Measurements from ENCODE around the gene CCDC74A.
"Not testable (repeated sequence)": the region's sequence is repeated elsewhere in the genome, so short reads cannot be mapped to it uniquely, and the experiment has no call there.

The CCDC74A gene

DNA sequence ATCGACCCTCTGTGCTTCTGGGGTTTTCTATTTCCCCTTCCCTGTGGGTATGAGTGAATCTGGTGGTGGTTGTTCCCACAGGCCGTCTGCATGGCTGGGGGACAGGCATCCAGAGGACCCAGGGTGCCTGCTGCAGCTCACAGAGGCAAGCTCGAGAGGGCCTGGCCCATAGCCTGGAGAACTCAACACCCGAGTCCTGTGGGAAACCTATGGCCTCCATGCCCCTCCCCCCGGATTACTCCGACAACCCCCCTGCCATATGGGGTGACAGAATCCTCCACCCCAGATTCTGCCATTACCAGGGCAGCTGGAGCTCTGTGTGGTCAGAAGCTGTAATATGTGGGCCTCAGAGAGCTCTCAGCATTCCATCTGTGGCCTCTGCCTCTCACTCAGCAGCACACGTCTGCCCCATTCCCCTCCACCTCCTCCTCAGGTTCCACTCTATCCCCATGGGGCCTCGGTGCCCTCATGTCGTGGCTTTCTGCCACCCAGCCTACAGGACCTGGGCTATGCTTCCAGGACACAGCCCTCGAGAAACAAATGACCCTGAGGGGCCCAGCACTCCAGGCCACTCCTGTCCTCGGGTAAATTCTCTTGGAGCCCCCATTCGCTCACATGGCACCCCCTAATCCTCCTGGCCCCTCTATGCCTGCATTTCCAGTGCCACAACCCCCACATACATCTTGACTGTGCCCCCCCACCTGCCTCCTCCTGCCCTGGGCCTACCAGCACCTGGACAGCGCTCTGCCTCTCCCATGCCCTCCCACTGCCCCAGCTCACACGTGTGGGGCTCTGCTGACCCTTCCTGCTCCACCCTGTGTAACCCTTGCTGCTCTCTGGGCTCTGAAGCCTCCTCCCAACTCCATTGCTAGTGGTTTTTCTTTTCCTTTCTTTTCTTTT, 39.1 kb upstream of the CCDC74A start:
- TF ChIP-seq, protein P1, sequence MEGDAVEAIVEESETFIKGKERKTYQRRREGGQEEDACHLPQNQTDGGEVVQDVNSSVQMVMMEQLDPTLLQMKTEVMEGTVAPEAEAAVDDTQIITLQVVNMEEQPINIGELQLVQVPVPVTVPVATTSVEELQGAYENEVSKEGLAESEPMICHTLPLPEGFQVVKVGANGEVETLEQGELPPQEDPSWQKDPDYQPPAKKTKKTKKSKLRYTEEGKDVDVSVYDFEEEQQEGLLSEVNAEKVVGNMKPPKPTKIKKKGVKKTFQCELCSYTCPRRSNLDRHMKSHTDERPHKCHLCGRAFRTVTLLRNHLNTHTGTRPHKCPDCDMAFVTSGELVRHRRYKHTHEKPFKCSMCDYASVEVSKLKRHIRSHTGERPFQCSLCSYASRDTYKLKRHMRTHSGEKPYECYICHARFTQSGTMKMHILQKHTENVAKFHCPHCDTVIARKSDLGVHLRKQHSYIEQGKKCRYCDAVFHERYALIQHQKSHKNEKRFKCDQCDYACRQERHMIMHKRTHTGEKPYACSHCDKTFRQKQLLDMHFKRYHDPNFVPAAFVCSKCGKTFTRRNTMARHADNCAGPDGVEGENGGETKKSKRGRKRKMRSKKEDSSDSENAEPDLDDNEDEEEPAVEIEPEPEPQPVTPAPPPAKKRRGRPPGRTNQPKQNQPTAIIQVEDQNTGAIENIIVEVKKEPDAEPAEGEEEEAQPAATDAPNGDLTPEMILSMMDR (IDR thresholded peaks at IDR 0.05): no peak
- no peak overlapping the region for H3K4me3 ChIP-seq
- no peak overlapping the region for H3K27ac ChIP-seq
- H3K27me3 ChIP-seq: no peaks in the 10 kb centered on the region
- intact Hi-C loops (cut with DNase I; ENCODE audit: low total_unique reads): loop anchor here (2.0 kb wide), 1 partner anchor 1304 kb away; no protein-coding TSS in a partner anchor
- no peaks in the 10 kb centered on the region for H3K9me3 ChIP-seq
- peaks cover 0 to 9% (median 7%) of the 10 kb centered on the region in 4 donors for H3K4me1 ChIP-seq
- DNase-seq: no peak
- peaks cover 0 to 11% (median 0%) of the 10 kb centered on the region in 3 donors for H3K36me3 ChIP-seq

DNA sequence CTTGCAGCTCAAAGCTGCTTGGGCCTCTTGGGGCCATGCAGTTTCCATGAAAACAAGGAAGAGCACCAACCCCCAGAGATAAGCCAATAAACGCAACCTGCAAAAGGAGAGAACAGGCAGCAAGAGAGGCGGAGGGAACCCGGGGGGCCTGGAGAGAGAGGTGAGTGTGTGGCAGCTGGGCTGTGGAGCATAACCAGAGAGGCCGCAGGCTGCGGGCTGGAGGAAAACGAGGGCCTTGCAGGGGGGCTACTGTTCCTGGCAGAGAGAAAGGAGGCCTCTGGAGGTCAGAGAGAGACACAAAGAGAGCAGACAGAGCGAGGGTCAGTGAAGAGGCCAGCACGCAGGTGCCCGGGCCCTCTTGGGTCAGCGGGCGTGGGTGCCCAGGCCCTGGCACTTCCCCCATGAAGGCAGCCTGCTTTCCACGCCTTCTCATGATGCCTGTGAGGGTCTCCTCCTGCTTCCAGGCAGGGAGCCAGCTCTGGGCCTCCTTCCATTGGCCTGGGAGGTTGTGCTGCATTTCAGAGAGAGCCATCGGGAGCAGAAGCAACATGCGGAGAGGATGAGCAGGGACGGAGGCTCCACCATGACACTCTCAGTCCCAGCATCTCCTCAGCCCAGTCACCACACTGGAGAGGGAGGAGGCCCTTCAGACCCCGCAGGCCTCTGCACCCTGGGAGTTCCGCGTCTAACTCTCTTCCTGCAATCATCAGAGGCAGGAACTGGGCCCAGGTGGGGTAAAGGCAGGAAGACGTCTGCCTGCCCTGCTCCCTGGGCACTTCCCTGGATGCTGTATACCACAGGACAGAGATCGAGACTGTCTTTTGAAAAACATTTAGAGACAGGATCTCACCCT, 36.8 kb upstream of the CCDC74A start:
- H3K36me3 ChIP-seq; H3K9me3 ChIP-seq; DNase-seq; intact Hi-C loops (cut with DNase I; ENCODE audit: low total_unique reads); H3K27ac ChIP-seq; H3K27me3 ChIP-seq: not testable (repeated sequence)
- peak overlapping the region; percentile 67 to 94 for H3K4me3 ChIP-seq
- peaks cover 0 to 29% (median 17%) of the 10 kb centered on the region in 4 donors for H3K4me1 ChIP-seq

- intact Hi-C loops (cut with DNase I; ENCODE audit: low total_unique reads); H3K27me3 ChIP-seq; DNase-seq; H3K9me3 ChIP-seq; H3K27ac ChIP-seq; H3K36me3 ChIP-seq: not testable (repeated sequence)
- H3K4me3 ChIP-seq: peak overlapping the region; percentile 67 to 94
- H3K4me1 ChIP-seq: peaks cover 0 to 29% (median 17%) of the 10 kb centered on the region in 4 donors
These were observed 36.2 kb upstream of the CCDC74A start for GRCh38 chr2:131491469-131491836.

DNA sequence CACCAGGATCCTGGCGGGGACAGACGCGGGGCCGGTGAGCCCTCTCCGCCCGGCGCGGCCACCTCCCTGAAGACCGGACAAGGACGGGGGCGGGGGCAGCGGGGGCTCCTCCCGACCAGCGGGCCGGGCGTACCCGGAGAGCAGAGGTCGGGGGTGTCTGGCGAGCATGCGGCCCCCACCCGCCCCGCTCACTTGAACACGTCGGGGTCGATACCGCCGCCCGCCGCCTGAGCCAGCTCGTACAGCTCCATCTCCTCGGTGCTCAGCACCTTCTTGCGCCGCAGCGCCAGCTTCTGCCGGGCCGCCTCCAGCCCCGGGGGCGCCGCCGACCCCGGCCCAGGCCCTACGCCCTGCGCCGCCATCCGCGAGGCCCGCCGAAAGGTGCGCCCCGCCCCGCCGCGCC, 35.7 kb upstream of the CCDC74A start, which contains the start of gene MZT2A:
TSS of gene MZT2A (minus strand) at position 383 of the 403 bp plus-strand sequence. CDS start at position 362, 21 bp downstream.
- H3K27me3 ChIP-seq; DNase-seq; H3K9me3 ChIP-seq; intact Hi-C loops (cut with DNase I; ENCODE audit: low total_unique reads); H3K36me3 ChIP-seq: not testable (repeated sequence)
- H3K4me1 ChIP-seq: peaks cover 0 to 29% (median 17%) of the 10 kb centered on the region in 4 donors
- H3K4me3 ChIP-seq: peak within 1 kb of the TSS; percentile 67 to 94
- H3K27ac ChIP-seq: peak within 1 kb of the TSS; percentile 79 to 90

GRCh38 chr2:131492418-131493198, 35.1 kb upstream of the CCDC74A start:
- intact Hi-C loops (cut with DNase I; ENCODE audit: low total_unique reads): no loop called here
- TF ChIP-seq, protein P1 (IDR thresholded peaks at IDR 0.05): peak; percentile 65 to 75

DNA sequence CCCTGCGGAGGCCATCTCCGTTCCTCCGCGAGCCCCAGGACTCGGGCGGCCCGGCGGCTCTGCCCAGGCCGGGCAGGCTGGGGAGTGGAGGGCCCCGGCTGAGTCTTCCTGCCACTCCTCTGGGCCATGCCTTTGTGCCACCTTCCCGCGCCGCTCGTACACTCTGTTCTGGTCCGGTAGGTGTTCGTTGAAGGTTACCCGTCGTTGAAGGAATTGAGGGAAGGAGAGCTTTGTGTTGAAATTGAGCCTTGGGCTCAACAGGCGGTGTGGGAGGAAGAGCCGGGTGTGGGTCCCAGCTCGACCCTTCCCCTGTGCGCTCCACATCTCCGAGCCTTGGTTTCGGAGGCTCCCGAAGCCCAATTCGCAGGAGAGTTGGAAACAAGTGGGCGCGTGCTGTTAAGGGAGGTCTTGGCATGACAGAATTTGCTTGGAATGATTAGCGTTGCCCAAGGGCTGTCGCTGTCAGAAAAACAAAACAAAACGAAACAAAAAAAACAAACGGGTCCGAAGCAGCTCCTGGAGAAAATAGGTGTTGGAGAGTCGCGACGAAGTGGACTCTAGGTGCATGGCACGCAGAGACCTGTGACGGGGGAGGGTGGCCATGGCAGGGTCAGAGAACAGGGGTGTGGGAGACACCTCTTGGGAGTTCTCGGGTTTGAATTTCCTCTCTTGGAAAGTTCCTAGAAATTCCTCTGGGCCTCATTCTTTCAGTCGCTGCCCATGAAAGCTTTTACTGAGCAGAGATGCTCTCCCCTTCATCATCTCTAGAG, 34.3 kb upstream of the CCDC74A start:
- TF ChIP-seq, protein P1 (IDR thresholded peaks at IDR 0.05): no peak
- no peaks in the 10 kb centered on the region for H3K27me3 ChIP-seq
- intact Hi-C loops (cut with DNase I; ENCODE audit: low total_unique reads): no loop called here
- peak overlapping the region; percentile 79 to 90 for H3K27ac ChIP-seq
- H3K9me3 ChIP-seq: no peaks in the 10 kb centered on the region
- peaks cover 0 to 15% (median 0%) of the 10 kb centered on the region in 3 donors for H3K36me3 ChIP-seq
- peak overlapping the region; percentile 67 to 94 for H3K4me3 ChIP-seq
- no peak for DNase-seq
- H3K4me1 ChIP-seq: peaks cover 0 to 29% (median 17%) of the 10 kb centered on the region in 4 donors

More at GRCh38 chr2:131492418-131493198, 35.1 kb upstream of the CCDC74A start:
- Histone ChIP-seq H3K36me3 (peaks cover 0 to 8% (median 0%) of the 10 kb centered on the region in 3 donors), H3K27me3 (no peaks in the 10 kb centered on the region), H3K4me3 (peak overlapping the region; percentile 67 to 94), H3K9me3 (no peaks in the 10 kb centered on the region), H3K27ac (peak overlapping the region; percentile 79 to 90), H3K4me1 (peaks cover 0 to 29% (median 17%) of the 10 kb centered on the region in 4 donors)
- DNase-seq: peak; percentile 92 to 93

GRCh38 chr2:131495506-131495905, 32.2 kb upstream of the CCDC74A start:
- DNase-seq; H3K27ac ChIP-seq; intact Hi-C loops (cut with DNase I; ENCODE audit: low total_unique reads); H3K4me3 ChIP-seq; H3K9me3 ChIP-seq; H3K27me3 ChIP-seq: not testable (repeated sequence)
- H3K36me3 ChIP-seq: peaks cover 8 to 36% (median 14%) of the 10 kb centered on the region in 3 donors
- peaks cover 0 to 29% (median 17%) of the 10 kb centered on the region in 4 donors for H3K4me1 ChIP-seq

- H3K36me3 ChIP-seq: peaks cover 18 to 65% (median 43%) of the 10 kb centered on the region in 3 donors
These were observed 29.2 kb upstream of the CCDC74A start for GRCh38 chr2:131498321-131498973.

More at GRCh38 chr2:131498321-131498973, 29.2 kb upstream of the CCDC74A start:
- H3K27ac ChIP-seq; H3K4me3 ChIP-seq; H3K9me3 ChIP-seq; intact Hi-C loops (cut with DNase I; ENCODE audit: low total_unique reads); H3K27me3 ChIP-seq; DNase-seq: not testable (repeated sequence)
- peaks cover 0 to 19% (median 10%) of the 10 kb centered on the region in 4 donors for H3K4me1 ChIP-seq
